ENCODE data around the gene PTPRN2.

The PTPRN2 gene

DNA sequence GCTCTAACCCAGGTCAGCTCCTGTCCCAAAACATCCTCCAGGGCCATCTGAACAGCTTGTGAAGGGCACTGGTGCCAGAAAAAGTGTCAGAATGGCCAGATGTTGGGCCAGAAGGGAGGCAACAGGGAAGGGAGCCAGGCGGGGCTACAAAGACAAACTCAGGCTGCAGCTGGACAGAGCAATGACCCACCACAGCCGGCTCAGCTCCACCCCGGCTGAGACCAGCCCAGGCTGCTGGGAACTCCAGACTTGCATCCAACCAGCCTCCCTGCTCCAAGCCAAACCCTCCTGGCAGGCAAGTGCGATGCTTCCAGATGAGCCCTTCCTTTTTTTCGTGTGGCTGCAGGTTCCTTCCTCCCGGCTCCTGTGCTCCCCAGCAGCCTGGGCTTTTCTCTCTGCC lies 466.9 kb downstream of the PTPRN2 start:
- DNase-seq, result no peak

DNA sequence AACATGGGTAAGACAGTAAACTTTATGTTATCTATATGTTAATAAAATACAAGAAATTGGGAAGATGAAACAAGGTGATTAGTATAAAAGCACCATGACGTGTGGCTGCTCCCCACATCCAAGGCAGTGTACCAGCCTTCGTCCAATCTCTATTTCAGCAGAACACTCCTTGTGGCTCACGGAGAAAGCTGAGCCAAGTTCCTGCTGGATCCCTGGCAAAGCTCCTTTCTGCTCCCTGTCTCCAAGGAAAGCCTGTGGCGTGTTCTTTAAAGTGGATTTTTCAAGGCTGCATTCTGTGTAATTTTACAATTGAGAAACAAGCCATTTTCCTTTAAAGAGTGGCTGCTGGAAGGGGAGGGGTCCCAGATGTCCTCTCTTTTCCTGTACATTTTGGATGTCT lies 467.3 kb downstream of the PTPRN2 start:
- DNase-seq, result no peak

DNA sequence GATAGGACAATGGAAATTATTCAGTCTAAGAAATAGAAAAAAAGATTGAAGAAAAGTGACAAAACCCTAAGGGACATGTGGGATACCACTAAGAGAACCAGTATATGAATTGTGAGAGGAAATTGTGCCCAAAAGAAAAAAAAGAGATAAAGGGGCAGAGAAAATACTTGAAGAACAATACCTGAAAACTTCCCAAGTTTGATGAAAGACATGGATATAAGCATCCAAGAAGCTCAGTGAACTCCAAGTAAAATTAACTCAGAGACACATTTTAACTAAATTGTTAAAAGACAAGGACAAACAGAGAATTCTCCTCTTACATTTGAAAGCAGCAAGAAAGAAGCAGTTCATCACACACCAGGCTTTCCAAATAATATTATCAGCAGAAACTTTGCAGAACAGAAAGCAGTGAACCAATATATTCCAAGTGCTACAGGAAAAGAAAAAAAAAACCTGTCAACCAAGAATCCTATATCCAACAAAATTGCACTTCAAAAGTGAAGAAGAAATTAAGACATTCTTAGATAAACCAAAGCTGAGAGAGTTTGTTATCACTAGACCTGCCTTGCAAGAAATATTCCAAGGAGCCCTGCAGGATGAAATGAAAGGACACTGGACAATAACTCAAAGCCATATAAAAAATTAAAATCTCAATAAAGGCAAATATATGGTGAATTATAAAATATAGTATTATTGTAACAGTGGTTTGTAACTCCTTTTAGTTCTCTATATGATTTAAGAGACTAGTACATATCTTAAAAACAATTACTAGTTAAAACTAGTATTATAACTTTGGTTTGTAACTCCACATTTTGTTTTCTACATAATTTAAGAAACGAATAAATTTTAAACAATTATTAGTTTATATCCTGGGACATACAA lies 470.0 kb downstream of the PTPRN2 start:
- DNase-seq, result no peak

DNA sequence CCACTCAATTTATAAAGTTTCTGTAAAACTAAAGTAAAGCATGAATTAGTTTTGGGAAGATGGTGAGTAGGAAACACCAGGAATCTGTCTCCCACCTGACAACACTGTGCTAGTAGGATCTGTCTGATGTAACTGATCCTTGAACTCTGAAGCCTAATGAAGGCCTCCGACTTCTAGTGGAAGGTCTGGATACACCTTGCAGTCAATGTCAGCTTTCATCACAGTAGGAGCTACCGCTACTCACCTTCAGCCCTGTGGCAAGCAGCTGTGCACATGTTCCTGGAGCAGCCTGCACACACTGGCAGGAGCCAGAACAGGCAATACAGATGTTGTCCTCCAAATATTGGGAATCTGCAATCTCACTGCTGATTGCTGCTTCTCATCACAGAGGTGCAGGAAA lies 471.4 kb downstream of the PTPRN2 start:
- no peak for DNase-seq

DNA sequence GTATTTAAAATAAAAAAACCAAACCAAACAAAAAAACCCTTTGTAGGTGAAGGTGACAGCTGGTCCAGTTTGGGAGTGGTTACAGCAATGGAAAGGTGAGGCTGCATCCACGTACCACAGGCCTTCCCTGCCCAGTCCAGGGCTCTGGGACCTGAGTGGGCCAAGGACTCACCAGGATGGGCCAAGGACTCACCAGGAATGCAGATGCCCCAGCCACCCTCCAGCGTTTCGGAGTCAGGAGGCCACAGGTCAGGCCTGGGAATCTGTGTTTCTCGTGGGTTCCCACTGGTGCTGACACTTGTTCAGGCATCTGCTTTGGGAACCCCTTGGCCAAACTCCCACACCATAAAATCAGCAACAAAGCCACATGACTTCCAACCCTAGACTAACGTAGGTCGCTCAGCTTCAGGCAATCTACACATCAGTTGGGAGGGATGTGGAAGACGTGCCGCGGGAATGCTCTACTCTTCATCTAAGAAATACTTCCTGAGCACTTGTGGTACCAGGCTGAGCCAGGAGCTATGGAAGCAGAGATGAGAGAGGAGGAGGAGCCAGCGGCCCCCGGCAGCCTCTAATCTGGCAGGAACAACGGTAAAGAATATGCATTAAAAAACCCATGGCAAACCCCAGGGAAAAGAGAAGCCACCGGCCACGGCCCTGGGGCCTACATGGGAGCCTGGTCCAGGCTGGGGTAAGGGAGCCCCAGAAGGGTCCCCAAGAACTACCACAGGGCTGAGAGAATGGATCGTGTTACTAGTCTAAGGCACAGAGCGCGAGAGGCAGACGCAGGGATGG lies 473.4 kb downstream of the PTPRN2 start:
- DNase-seq, result no peak

DNA sequence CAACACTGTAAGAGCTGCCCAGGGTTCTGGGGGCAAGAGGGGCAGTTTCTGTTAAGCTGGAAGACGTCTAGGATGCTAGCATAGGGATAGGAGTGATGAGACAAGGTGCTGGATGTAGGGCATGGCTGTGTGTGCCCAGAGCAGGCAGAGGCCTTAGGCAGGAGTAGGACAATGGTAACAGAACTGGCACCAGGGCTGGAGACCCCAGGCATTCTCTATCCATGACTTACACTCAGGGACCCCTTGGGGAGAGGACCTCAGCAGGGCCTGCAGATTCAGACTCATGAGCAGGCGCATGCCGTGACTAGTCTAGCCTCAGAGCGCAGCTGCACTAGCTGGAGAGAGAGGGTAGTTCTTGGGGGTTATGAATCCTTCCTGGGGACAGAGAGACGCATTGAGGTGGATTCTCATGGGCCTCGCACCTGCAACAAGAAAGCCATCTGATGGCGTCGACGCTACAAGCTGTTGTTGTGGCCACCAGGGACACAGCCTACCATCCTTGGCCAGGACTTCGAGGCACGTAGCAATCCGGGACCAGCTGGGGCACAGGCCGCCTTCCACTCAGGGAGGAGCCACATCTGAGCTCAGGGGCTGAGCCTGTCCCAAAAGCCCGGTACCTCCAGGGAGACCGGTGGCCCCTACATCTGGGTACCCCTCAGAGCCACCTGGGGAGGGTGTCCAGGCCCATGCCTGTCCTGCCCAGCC lies 474.1 kb downstream of the PTPRN2 start:
- DNase-seq, result no peak

DNA sequence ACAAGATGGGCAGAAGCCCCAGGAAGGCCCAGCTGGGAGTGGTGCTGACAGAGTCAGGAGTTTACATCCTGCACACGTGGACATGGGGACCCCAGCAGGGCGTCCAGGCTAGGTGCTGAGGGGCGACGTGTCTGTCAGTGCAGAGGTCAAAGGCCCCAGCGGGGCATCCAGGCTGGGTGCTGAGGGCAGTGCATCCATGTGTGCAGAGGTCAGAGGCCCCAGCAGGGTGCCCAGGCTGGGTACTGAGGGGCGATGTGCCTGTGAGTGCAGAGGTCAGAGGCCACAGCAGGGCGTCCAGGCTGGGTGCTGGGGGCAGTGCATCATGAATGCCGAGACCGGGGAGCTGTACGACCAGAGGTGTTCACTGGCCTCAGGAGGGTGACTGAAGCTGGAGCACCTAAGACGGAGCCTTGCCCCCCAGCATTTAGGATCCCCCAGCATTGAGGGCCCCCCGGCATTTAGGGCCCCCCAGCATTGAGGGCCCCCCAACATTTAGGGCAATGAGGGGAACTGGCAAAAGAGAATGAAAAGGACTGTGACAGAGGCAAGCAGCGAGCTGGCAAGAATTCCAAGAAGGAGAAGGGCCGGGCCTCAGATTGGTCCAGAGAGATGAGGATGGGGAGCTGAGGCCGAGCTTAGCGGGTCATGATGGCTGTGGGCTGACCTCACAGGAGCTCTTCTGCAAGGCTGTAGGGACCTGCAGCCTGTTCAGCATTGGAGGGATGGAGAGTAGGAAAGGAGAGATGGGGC lies 474.9 kb downstream of the PTPRN2 start:
- DNase-seq, result no peak

DNA sequence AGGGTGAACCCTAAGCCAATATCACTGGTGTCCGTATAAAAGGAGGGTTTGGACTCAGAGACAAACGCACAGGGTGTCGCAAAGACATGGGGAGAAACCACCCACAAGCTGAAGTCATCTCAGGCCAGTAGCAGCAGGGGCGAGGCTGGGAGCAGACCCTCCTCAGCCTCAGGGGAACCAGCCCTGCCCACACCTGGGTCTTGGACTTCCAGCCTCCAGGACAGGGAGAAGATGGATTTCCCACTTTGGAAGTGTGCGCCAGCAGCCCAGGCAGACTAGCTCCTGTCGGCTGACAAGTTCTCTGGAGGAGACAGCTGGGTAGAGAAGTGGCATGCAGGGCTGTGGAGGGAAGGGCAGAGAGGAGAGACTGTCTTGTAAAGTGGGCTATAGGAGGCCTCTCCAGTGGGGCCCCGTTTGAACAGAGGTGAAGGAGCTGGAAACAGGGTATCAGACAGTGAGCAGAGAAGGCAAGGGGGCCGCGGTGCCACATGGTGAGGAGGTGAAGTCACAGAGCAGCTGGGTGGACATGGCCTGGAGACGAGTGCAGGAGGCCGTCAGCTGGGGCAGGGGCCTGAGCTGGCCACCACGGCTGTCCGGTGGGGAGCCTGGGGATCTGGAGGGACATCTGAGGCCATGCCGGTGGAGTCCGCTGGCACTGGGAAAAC lies 475.6 kb downstream of the PTPRN2 start:
- no peak for DNase-seq

DNA sequence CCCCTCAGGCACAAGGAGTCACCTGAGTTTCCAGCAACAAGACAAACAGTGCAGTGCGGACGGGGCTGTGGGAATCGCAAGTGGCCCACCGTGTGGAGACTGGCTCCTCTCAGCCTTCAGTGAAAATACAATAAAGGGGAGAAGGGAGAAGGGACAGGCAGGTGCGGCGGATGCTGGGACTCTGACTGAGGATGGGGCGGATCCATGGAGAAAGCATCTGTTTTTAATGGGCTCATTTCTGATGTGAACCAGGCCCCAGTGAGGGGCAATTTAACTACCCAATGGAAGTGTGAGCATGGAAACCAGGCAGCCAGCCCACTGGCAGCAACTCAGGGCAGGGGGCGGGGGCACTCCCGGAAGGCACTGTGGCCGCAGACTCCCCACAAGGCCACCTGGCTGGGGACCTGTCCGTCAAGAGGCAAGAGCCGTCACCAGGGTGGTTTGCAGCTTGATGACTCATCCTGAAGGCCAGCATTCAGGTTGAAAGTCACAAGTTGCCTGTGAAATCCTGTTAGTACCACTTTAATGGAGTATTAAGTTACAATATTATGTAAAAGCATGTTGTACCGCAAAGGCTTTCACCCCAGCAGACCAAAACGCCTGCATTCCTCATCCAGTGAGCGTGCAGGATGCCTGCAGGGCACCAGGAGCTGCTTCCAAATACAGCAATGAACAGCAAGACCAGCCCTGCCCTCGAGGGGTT lies 476.4 kb downstream of the PTPRN2 start:
- DNase-seq, result no peak

DNA sequence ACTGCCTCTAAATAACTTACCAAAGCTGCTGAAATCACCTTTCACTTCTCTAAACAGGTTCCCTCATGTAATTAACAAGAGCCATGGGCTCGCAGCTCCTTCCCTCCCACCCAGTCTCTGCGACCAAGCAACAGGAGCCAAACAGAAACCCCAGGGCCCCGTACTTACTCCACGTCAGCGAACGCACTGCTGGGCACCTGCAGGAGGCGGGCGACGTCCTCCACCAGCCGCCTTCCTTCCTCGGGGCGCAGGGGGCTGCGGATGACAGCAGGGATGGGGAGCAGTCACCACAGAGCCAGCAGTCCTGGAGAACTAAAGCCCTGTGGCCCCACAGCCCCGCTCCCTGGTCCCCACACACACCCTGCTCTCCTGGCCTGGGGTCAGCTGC lies 477.0 kb downstream of the PTPRN2 start:
- DNase-seq, result no peak

DNA sequence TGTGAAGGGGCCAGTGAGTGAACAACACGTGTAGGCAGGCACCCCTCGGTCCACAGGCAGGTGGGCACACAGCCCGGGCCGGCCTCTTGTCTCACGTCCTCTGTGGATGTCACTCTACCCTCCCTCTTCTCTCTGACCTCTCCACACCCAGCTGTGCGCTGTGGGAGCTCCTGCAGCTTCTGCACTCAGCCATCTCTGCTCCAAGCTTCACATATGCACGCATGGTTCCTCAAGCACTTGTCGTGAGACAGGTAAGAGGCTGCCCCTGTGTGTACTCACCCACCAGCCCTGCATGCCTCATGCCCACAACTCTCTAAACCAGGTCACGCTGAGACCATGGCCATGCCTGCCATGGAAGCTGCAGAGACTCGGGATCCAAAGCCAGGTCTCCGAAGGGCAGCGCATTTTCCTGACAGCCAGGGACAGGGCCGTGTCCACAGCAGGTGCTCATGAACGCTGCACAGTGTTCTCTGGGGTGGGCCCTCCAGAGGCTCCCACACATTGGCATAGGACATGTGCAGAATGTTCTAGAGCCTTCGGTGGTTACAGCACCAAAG lies 477.5 kb downstream of the PTPRN2 start:
- DNase-seq, result no peak

DNA sequence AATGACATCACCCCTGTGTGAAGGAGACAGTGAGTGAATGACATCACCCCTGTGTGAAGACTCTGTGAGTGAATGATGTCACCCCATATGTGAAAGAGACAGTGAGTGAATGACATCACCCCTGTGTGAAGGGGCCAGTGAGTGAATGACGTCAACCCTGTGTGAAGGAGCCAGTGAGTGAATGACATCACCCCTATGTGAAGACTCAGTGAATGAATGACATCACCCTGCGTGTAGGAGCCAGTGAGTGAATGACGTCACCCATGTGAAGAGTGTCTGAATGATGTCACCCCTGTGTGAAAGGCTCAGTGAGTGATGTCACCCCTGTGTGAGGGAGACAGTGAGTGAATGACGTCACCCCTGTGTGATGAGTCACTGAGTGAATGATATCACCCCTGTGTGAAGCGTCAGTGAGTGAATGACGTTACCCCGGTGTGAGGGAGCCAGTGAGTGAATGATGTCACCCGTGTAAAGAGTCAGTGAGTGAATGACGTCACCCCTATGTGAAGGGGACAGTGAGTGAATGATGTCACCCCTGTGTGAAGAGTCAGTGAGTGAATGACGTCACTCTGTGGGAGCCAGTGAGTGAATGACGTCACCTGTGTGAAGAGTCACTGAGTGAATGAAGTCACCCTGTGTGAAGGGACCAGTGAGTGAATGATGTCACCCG lies 478.1 kb downstream of the PTPRN2 start:
- DNase-seq, result no peak

DNA sequence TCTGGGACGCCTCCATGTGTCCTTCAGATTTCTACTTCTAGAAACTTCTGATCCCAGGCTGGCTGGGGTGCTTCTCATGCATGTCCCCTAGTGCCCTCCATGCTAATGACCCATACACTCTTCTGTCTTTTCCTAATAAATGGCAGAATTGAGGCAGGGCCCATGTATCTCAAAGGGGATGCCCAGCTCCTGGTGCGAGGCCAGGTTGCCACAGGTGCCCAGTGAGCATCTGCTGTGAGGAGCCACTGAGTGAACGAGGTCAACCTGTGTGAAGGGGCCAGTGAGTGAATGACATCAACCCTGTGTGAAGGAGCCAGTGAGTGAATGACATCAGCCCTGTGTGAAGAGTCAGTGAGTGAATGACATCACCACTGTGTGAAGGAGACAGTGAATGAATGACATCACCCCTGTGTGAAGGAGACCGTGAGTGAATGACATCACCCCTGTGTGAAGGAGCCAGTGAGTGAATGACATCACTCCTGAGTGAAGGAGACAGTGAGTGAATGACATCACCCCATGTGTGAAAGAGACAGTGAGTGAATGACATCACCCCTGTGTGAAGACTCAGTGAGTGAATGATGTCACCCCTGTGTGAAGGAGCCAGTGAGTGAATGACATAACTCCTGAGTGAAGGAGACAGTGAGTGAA lies 478.9 kb downstream of the PTPRN2 start:
- no peak for DNase-seq

DNA sequence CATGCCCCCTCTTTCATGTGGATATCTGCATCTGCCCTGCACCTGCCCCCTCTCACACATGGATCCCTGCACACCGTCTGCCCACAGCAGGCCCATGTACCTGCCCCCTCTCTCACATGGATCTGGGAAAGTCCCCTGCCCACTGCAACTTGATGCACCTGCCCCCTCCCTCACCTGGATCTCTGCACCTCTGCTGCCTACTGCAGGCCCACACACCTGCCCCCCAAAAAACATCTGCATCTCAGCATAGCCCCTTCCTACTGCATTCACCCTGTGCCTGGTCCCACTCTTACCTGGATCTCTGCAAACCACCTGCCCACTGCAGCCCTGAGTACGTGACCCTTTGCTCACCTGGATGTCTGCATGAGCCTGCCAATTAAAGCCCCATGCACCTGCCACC lies 479.8 kb downstream of the PTPRN2 start:
- no peak for DNase-seq

DNA sequence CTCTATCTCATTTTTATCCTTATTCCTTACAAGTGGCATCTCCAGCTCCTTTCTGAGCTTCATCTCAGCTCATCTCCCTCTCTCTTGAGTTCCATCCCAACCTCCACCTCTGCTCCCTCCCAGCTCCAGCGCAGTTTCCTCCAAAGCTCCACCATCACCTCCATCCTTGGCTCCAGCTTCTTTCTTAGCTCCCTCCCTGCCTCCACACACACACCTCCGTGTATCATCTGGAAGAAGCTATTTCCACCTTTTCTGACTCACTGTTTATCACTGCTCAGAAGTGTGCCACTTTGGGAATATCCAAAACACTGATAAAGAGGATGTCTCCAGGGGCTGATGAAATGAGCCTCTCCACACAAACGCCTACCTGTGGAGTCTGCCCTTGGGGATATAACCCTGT lies 481.4 kb downstream of the PTPRN2 start:
- no peak for DNase-seq

DNA sequence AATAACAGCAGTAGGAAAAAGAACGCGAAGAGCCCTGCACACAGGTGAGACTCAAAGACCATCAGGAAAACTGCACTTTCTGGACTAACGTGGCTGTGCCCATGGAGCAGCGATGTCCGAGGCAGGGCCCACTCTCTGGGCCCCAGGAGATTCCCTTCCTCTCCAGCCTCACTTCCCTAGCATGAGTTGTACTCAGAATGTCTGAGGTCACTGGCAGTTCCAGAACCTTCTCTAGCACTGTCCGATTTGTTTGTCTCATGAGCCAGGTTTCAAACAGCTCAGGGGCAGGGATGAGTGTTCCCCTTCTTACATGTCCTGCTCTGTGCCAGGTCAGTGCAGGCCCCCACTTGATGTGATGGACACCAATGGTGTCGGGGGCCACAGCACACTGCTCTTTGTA lies 484.2 kb downstream of the PTPRN2 start:
- no peak for DNase-seq

DNA sequence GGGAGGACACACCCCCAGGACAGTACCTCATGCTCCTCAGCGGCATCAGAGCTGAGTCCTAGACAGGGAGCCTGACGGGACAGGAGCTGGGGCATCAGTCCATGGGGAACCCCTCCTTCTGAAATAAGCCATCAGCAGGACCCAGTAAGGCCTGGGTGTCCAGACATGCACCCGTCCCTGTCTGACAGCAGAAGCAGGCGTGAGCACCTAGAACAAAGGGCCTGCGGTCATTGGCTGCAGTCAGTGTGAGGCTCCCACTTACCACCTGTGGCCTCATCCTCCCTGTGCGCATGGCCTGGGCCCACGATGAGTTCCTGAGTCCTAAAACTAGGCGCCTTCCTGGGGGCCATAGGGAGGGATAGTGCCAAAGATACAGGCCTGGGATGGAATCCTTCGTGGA lies 484.7 kb downstream of the PTPRN2 start:
- no peak for DNase-seq

DNA sequence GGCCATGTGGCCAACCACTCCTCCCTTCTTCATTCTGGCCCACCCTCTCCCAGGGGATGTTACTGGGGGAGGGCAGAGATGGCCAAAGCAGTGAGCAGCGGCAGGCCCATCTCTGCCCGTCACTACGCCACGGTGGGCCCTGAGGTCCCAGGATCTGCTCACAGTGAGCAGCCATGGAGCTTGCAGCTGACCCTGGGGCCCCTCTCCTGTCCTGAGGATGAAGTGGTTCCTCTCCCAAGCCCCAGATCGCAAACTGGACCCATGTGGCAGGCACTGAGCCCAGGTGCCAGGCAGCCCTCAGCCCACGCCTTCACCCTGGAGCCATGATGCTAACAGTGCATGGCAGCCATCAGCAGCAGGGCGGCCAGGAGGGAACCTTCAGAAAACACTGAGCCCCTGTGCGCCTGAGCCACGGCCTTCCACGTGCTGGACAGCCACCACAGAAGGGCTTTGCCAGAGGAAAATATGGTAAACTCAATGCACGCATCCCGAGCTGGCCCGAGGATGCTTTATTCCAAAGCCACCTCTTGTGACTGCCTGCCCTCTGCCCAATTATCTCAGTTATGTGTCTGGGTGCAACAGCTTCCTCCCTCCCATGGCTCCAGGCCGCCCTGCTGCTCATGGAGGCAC lies 485.7 kb downstream of the PTPRN2 start:
- no peak for DNase-seq

DNA sequence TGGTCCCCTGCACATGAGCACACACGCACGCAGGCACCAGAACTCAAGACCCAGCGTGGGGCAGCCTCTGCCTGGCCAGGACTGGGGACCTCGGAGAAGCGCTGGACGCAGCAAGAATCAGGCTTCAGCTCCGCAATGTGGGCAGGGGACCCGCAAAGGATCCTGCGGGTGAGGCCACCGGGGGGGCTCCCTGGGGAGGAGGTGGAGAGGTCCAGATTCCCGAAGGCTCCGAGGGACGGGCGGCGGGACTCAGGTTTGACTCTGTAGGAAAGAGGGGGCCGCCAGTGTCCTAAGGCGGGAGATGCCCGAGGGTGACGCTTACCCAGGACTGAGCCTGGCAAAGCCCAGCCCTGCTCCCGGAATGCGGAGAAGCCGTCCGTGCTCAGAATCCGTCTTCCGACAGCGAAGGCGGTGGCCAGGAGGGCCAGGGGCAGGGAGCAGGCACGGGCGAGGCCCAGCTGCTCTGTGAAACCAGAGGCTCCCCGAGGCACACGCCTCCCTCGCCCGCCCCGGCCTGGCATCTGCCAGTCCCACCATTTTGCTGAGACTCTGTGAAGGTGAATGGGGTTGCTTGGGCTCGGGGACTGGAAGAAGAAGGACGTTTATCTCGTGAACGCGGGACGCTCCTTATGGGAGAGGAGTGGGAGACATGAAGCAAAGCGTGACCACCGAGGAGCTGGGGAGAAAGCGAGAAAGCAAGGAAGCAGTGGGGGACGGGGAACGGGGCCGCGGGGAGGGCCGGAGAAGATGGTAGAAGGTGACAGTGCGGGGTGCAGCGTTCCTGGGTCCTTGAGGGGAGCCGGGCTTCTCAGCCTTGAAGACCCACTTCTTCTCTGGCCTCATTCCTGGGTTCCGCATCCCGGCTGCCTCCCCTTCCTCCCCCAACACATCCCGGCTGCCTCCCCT lies 489.2 kb downstream of the PTPRN2 start:
- DNase-seq, result no peak

All from stimulated activated CD4-positive, alpha-beta T cell treated with anti-CD3 and anti-CD28 coated beads, Interleukin-15, amount 100 ng/mL, for 24 hours (primary cell).